Mucosa of rectum (tissue), 2 donors: ENCODE results near the gene CXCL8.

Experiments
- H3K27ac ChIP-seq, 2 donors: one replicate each; pipeline ENCODE4 v1.7.0; 2013; ENCODE audit warnings: inconsistent platforms in 2 of 2, low read depth in 2 of 2, low read length in 2 of 2
- H3K27me3 ChIP-seq, 2 donors: one replicate each; pipeline ENCODE4 v1.7.0; 2013; ENCODE audit warnings: low read length in 2 of 2; ENCODE audit not compliant: control insufficient read depth in 2 of 2, insufficient read depth in 2 of 2
- H3K36me3 ChIP-seq, 2 donors: one replicate each; pipeline ENCODE4 v1.7.0; 2013; ENCODE audit warnings: low read length in 2 of 2; ENCODE audit not compliant: control insufficient read depth in 2 of 2, insufficient read depth in 2 of 2
- H3K4me1 ChIP-seq, 2 donors: one replicate each; pipeline ENCODE4 v1.7.0; 2013; ENCODE audit warnings: low read length in 2 of 2, mild to moderate bottlenecking in 1 of 2; ENCODE audit not compliant: control insufficient read depth in 2 of 2, insufficient read depth in 2 of 2
- H3K4me3 ChIP-seq, 2 donors: one replicate each; pipeline ENCODE4 v1.7.0; 2013; ENCODE audit warnings: low read length in 2 of 2
- H3K9ac ChIP-seq, 2 donors: one replicate each; pipeline ENCODE4 v1.7.0; 2013; ENCODE audit warnings: low read length in 2 of 2, low read depth in 1 of 2, mild to moderate bottlenecking in 1 of 2
- H3K9me3 ChIP-seq, 2 donors: one replicate each; pipeline ENCODE4 v1.7.0; 2013; ENCODE audit warnings: low read length in 2 of 2; ENCODE audit not compliant: control insufficient read depth in 2 of 2
- donor health status: healthy.
- donor health status: Normal muscosa, but diverticular disease.

CXCL8 gene

GRCh38 chr4:73741750-73742489, 1.6 kb downstream of the CXCL8 start:
- H3K4me3 ChIP-seq, result no peak overlapping the region
- no peaks in the 10 kb centered on the region for H3K27me3 ChIP-seq
- no peak overlapping the region for H3K9ac ChIP-seq
- H3K4me1 ChIP-seq, result no peaks in the 10 kb centered on the region
- no peak overlapping the region for H3K27ac ChIP-seq
- H3K36me3 ChIP-seq, result no peaks in the 10 kb centered on the region
- no peaks in the 10 kb centered on the region for H3K9me3 ChIP-seq

GRCh38 chr4:73742490-73743160, 2.3 kb downstream of the CXCL8 start:
- Histone ChIP-seq H3K36me3 (no peaks in the 10 kb centered on the region), H3K4me1 (no peaks in the 10 kb centered on the region), H3K9ac (no peak overlapping the region), H3K27me3 (no peaks in the 10 kb centered on the region), H3K27ac (no peak overlapping the region), H3K9me3 (no peaks in the 10 kb centered on the region), H3K4me3 (no peak overlapping the region)

GRCh38 chr4:73743281-73743680, 2.9 kb downstream of the CXCL8 start:
- Histone ChIP-seq H3K4me3 (no peak overlapping the region), H3K9ac (no peak overlapping the region), H3K27ac (no peak overlapping the region), H3K9me3 (no peaks in the 10 kb centered on the region), H3K27me3 (no peaks in the 10 kb centered on the region), H3K4me1 (no peaks in the 10 kb centered on the region), H3K36me3 (no peaks in the 10 kb centered on the region)

GRCh38 chr4:73743795-73744194, 3.4 kb downstream of the CXCL8 start:
- no peaks in the 10 kb centered on the region for H3K36me3 ChIP-seq
- no peaks in the 10 kb centered on the region for H3K4me1 ChIP-seq
- no peaks in the 10 kb centered on the region for H3K27me3 ChIP-seq
- H3K9me3 ChIP-seq, result no peaks in the 10 kb centered on the region
- H3K27ac ChIP-seq, result no peak overlapping the region
- no peak overlapping the region for H3K9ac ChIP-seq
- H3K4me3 ChIP-seq, result no peak overlapping the region

- Histone ChIP-seq H3K4me1 (no peaks in the 10 kb centered on the region), H3K9me3 (no peaks in the 10 kb centered on the region), H3K27ac (no peak overlapping the region), H3K4me3 (no peak overlapping the region), H3K9ac (no peak overlapping the region), H3K27me3 (no peaks in the 10 kb centered on the region), H3K36me3 (no peaks in the 10 kb centered on the region)
Measured at GRCh38 chr4:73744203-73744602, 3.8 kb downstream of the CXCL8 start.

GRCh38 chr4:73750730-73751129, 10.4 kb downstream of the CXCL8 start:
- Histone ChIP-seq H3K27ac (no peak overlapping the region), H3K4me3 (no peak overlapping the region), H3K27me3 (no peaks in the 10 kb centered on the region), H3K4me1 (no peaks in the 10 kb centered on the region), H3K9me3 (no peaks in the 10 kb centered on the region), H3K9ac (no peak overlapping the region), H3K36me3 (no peaks in the 10 kb centered on the region)

GRCh38 chr4:73751166-73751565, 10.8 kb downstream of the CXCL8 start:
- H3K27me3 ChIP-seq, result no peaks in the 10 kb centered on the region
- H3K4me3 ChIP-seq, result no peak overlapping the region
- no peak overlapping the region for H3K27ac ChIP-seq
- no peak overlapping the region for H3K9ac ChIP-seq
- no peaks in the 10 kb centered on the region for H3K36me3 ChIP-seq
- no peaks in the 10 kb centered on the region for H3K4me1 ChIP-seq
- no peaks in the 10 kb centered on the region for H3K9me3 ChIP-seq

- Histone ChIP-seq H3K9ac (no peak overlapping the region), H3K27me3 (no peaks in the 10 kb centered on the region), H3K36me3 (no peaks in the 10 kb centered on the region), H3K27ac (no peak overlapping the region), H3K4me1 (no peaks in the 10 kb centered on the region), H3K9me3 (no peaks in the 10 kb centered on the region), H3K4me3 (no peak overlapping the region)
Measured at GRCh38 chr4:73751830-73752229, 11.5 kb downstream of the CXCL8 start.

- no peaks in the 10 kb centered on the region for H3K9me3 ChIP-seq
Measured at GRCh38 chr4:73752424-73752823, 12.1 kb downstream of the CXCL8 start.

GRCh38 chr4:73753215-73753614, 12.8 kb downstream of the CXCL8 start:
- Histone ChIP-seq H3K27ac (no peak overlapping the region), H3K4me1 (no peaks in the 10 kb centered on the region), H3K27me3 (no peaks in the 10 kb centered on the region), H3K4me3 (no peak overlapping the region), H3K36me3 (no peaks in the 10 kb centered on the region), H3K9ac (no peak overlapping the region), H3K9me3 (no peaks in the 10 kb centered on the region)

More at GRCh38 chr4:73752424-73752823, 12.1 kb downstream of the CXCL8 start:
- Histone ChIP-seq H3K27me3 (no peaks in the 10 kb centered on the region), H3K4me1 (no peaks in the 10 kb centered on the region), H3K36me3 (no peaks in the 10 kb centered on the region), H3K4me3 (no peak overlapping the region), H3K9ac (no peak overlapping the region), H3K27ac (no peak overlapping the region)
